ENCODE results near the gene GNA14. TPM values are rescaled to one million over a fixed set of nuclear protein-coding genes. Genes with fewer than 3 reads are reported as not detected.

GNA14 gene
- total RNA-seq, 2 experiments from 2014 or later, result 0.11 to 0.54 TPM

- Mint-ChIP-seq H3K36me3 (ENCODE audit: low read depth) (no peaks in the 10 kb centered on the region), H3K4me3 (no peak overlapping the region), H3K9me3 (ENCODE audit: low read depth) (no peaks in the 10 kb centered on the region), H3K27ac (no peak overlapping the region), H3K27me3 (no peaks in the 10 kb centered on the region), H3K4me1 (no peaks in the 10 kb centered on the region)
- POLR2A ChIA-PET, result no interaction called here
- DNase-seq (no peak), ATAC-seq (no peak)
- intact Hi-C loops (cut with DNase I, micrococcal nuclease), result no loop called here
- CTCF ChIA-PET, result interaction anchor here (0.6 to 8.6 kb wide), 3 partner anchors 10 to 365 kb away, joined by 3 to 85 read pairs (median 3); no protein-coding TSS in a partner anchor
These were observed 208.1 kb downstream of the GNA14 start for GRCh38 chr9:77440057-77440456.

- Mint-ChIP-seq H3K4me3 (no peak overlapping the region), H3K27me3 (no peaks in the 10 kb centered on the region), H3K27ac (no peak overlapping the region), H3K9me3 (ENCODE audit: low read depth) (no peaks in the 10 kb centered on the region), H3K4me1 (peaks cover 3% of the 10 kb centered on the region), H3K36me3 (ENCODE audit: low read depth) (no peaks in the 10 kb centered on the region)
- intact Hi-C loops (cut with DNase I, micrococcal nuclease), result no loop called here
- no peak for ATAC-seq
- POLR2A ChIA-PET, result no interaction called here
- no peak for DNase-seq
- CTCF ChIA-PET, result interaction anchor here (8.6 kb wide), 1 partner anchor 17 kb away, joined by 85 read pairs; no protein-coding TSS in a partner anchor
These were observed 209.5 kb downstream of the GNA14 start for GRCh38 chr9:77438653-77439052.

DNA sequence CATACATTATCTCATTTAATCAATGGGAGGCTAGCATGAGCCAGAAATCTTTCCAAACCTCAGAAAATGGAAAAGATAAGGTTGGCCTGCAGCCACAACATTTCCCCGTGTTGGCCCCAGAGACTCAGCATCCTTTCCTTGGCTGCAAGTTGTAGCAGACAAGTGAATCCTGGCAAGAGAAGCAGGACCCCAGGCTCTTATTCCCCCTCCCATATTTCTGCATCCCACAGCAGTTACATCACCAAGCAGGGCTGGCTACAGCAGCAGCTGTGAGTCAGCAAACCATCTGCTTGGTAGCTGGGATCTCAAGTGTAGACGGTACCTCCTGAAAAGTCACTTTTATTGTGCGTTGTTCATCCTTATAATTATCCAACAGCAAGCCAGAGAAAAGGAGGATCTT is 212.4 kb downstream of the GNA14 start:
- no peak for DNase-seq
- no peak overlapping the region for H3K27ac Mint-ChIP-seq
- no peak overlapping the region for H3K4me3 Mint-ChIP-seq
- no peaks in the 10 kb centered on the region for H3K9me3 Mint-ChIP-seq (ENCODE audit: low read depth)
- H3K36me3 Mint-ChIP-seq (ENCODE audit: low read depth), result no peaks in the 10 kb centered on the region
- intact Hi-C loops (cut with DNase I, micrococcal nuclease), result no loop called here
- no peak for ATAC-seq
- CTCF ChIA-PET, result interaction anchor here (1.4 to 2.5 kb wide), 3 partner anchors 41 to 600 kb away, joined by 3 to 13 read pairs (median 6); no protein-coding TSS in a partner anchor
- H3K27me3 Mint-ChIP-seq, result no peaks in the 10 kb centered on the region
- peaks cover 3% of the 10 kb centered on the region for H3K4me1 Mint-ChIP-seq
- POLR2A ChIA-PET, result no interaction called here

GRCh38 chr9:77435277-77435676 is 212.8 kb downstream of the GNA14 start:
- no peak for ATAC-seq
- Mint-ChIP-seq H3K4me3 (no peak overlapping the region), H3K36me3 (ENCODE audit: low read depth) (no peaks in the 10 kb centered on the region), H3K27me3 (no peaks in the 10 kb centered on the region), H3K9me3 (ENCODE audit: low read depth) (no peaks in the 10 kb centered on the region), H3K27ac (no peak overlapping the region), H3K4me1 (peaks cover 3% of the 10 kb centered on the region)
- intact Hi-C loops (cut with DNase I, micrococcal nuclease), result no loop called here
- DNase-seq, result no peak
- ChIA-PET POLR2A (no interaction called here), CTCF (interaction anchor here (0.7 to 3.4 kb wide), 6 partner anchors 19 to 600 kb away, joined by 3 to 29 read pairs (median 10); no protein-coding TSS in a partner anchor)

DNA sequence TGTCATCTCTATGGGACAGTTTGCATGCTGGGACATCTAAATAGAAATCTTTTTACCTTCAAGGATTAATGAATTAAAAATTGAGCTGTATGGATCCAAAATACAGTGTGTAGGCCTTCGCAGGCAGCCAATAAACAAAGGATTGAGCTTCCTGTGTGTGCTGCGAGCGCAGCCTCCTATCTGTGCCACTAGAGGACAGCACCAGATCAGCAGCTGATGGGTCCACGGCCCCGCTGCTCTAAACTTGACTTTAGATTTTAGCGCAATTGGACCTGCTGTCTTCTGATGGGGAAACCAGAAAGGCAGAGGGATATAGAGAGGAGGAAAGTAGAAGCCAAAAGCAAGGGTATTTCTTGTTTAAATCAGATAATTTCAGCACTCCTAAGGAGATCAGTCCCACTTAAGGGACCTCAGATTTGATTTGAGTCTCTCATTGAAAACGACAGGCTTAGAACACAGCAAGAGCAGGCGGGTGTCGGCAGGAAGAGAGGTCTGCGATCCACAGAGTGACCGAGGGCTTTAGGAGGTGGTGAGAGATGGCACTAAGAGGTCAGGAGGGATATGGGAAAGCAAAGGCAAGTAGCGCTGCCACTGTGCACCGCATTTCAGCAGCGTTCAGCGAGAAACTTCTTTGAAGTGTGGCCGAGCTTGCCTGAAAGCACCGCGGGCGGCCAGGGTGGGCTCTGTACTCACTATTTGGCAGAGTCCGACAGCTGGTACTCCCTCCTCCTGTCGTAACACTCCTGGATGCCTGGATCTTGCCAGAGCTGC is 214.3 kb downstream of the GNA14 start:
- Mint-ChIP-seq H3K4me3 (no peak overlapping the region), H3K9me3 (ENCODE audit: low read depth) (no peaks in the 10 kb centered on the region), H3K27ac (no peak overlapping the region), H3K36me3 (ENCODE audit: low read depth) (no peaks in the 10 kb centered on the region), H3K4me1 (peaks cover 3% of the 10 kb centered on the region), H3K27me3 (no peaks in the 10 kb centered on the region)
- intact Hi-C loops (cut with DNase I, micrococcal nuclease), result loop anchor here (1.0 to 5.0 kb wide), 8 partner anchors 54 to 933 kb away; partner anchors contain the start of gene GNA14 (in 1 of the 2)
- ChIA-PET CTCF (interaction anchor here (0.6 to 3.4 kb wide), 25 partner anchors 10 to 698 kb away, joined by 3 to 29 read pairs (median 4); no protein-coding TSS in a partner anchor), POLR2A (no interaction called here)
- DNase-seq (peak; percentile 77), ATAC-seq (peak; percentile 99)

- intact Hi-C loops (cut with DNase I, micrococcal nuclease), result loop anchor here (2.0 to 5.0 kb wide), 6 partner anchors 57 to 935 kb away; partner anchors contain the start of gene GNA14 (in 1 of the 2)
- Mint-ChIP-seq H3K27ac (no peak overlapping the region), H3K4me1 (peaks cover 3% of the 10 kb centered on the region), H3K36me3 (ENCODE audit: low read depth) (no peaks in the 10 kb centered on the region), H3K9me3 (ENCODE audit: low read depth) (no peaks in the 10 kb centered on the region), H3K4me3 (no peak overlapping the region), H3K27me3 (no peaks in the 10 kb centered on the region)
- DNase-seq, result no peak
- ATAC-seq, result no peak
- ChIA-PET CTCF (interaction anchor here (0.6 to 3.4 kb wide), 3 partner anchors 12 to 364 kb away, joined by 4 to 29 read pairs (median 13); no protein-coding TSS in a partner anchor), POLR2A (no interaction called here)
These were observed 216.1 kb downstream of the GNA14 start for GRCh38 chr9:77432053-77432452.

DNA sequence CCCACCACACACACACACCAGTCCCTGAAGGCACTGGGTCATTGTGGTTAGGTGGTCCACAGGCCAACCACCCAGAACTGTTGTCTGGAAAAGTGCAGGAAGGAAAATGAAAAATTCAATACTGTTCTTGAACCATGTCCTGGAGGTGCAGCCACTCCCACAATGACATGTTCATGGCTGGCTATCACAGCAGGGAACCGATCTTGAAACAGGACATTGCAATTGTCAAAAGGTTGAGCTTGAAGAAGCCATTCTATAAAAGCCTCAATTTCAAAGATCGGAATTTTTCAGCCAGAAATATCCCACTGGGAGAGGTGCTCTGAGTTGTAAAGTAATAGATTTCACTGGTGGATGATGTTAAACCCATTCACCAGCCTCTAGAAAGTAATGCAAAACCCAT is 218.2 kb downstream of the GNA14 start:
- H3K9me3 Mint-ChIP-seq (ENCODE audit: low read depth), result no peaks in the 10 kb centered on the region
- ChIA-PET POLR2A (no interaction called here), CTCF (interaction anchor here (1.3 kb wide), 1 partner anchor 26 kb away, joined by 4 read pairs; no protein-coding TSS in a partner anchor)
- H3K4me3 Mint-ChIP-seq, result no peak overlapping the region
- intact Hi-C loops (cut with DNase I, micrococcal nuclease), result loop anchor here (5.0 kb wide), 4 partner anchors 53 to 937 kb away; partner anchors contain the start of gene GNA14 (in 1 of the 2)
- peaks cover 3% of the 10 kb centered on the region for H3K4me1 Mint-ChIP-seq
- no peaks in the 10 kb centered on the region for H3K36me3 Mint-ChIP-seq (ENCODE audit: low read depth)
- ATAC-seq (no peak), DNase-seq (no peak)
- no peaks in the 10 kb centered on the region for H3K27me3 Mint-ChIP-seq
- no peak overlapping the region for H3K27ac Mint-ChIP-seq

- H3K4me3 Mint-ChIP-seq, result no peak overlapping the region
- no peak overlapping the region for H3K27ac Mint-ChIP-seq
- no peaks in the 10 kb centered on the region for H3K4me1 Mint-ChIP-seq
- H3K36me3 Mint-ChIP-seq (ENCODE audit: low read depth), result no peaks in the 10 kb centered on the region
- H3K9me3 Mint-ChIP-seq (ENCODE audit: low read depth), result peaks cover 2% of the 10 kb centered on the region
- POLR2A ChIA-PET, result no interaction called here
- ATAC-seq (no peak), DNase-seq (no peak)
- no peaks in the 10 kb centered on the region for H3K27me3 Mint-ChIP-seq
- CTCF ChIA-PET, result no interaction called here
- intact Hi-C loops (cut with DNase I, micrococcal nuclease), result loop anchor here in 1 of 2 experiments (5.0 kb wide), 1 partner anchor 50 kb away; no protein-coding TSS in a partner anchor
These were observed 220.7 kb downstream of the GNA14 start for GRCh38 chr9:77427256-77427927.

- no peak overlapping the region for H3K27ac Mint-ChIP-seq
These were observed 221.4 kb downstream of the GNA14 start for GRCh38 chr9:77426712-77427111.

DNA sequence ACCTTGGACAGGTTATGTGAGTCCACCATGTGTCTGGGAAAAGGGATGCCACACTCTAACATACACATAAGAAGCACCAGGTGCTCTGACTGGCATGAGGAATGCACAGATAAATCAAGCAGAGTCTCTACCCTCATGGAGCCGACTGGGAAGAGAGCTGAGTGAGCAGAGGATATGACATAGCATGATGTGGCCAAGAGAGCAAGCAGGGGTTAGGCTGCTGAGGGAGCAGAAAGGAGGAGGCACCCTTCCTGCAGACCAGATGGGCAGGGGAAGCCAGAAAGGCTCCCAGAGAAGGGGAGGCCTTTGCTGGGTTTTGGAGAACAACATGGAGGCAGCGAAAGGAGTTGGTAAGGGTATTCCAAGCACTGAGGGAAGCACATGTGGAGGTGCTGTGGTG is 223.1 kb downstream of the GNA14 start:
- ChIA-PET CTCF (no interaction called here), POLR2A (no interaction called here)
- ATAC-seq (no peak), DNase-seq (no peak)
- H3K27ac Mint-ChIP-seq, result no peak overlapping the region
- no peaks in the 10 kb centered on the region for H3K27me3 Mint-ChIP-seq
- no peaks in the 10 kb centered on the region for H3K4me1 Mint-ChIP-seq
- H3K9me3 Mint-ChIP-seq (ENCODE audit: low read depth), result peaks cover 2% of the 10 kb centered on the region
- no peaks in the 10 kb centered on the region for H3K36me3 Mint-ChIP-seq (ENCODE audit: low read depth)
- intact Hi-C loops (cut with DNase I, micrococcal nuclease), result loop anchor here in 1 of 2 experiments (5.0 kb wide), 1 partner anchor 48 kb away; no protein-coding TSS in a partner anchor
- no peak overlapping the region for H3K4me3 Mint-ChIP-seq

More at GRCh38 chr9:77426712-77427111, 221.4 kb downstream of the GNA14 start:
- no peaks in the 10 kb centered on the region for H3K27me3 Mint-ChIP-seq
- intact Hi-C loops (cut with DNase I, micrococcal nuclease), result loop anchor here in 1 of 2 experiments (5.0 kb wide), 1 partner anchor 49 kb away; no protein-coding TSS in a partner anchor
- CTCF ChIA-PET, result no interaction called here
- DNase-seq (no peak), ATAC-seq (no peak)
- peaks cover 2% of the 10 kb centered on the region for H3K9me3 Mint-ChIP-seq (ENCODE audit: low read depth)
- POLR2A ChIA-PET, result no interaction called here
- H3K4me1 Mint-ChIP-seq, result no peaks in the 10 kb centered on the region
- no peak overlapping the region for H3K4me3 Mint-ChIP-seq
- no peaks in the 10 kb centered on the region for H3K36me3 Mint-ChIP-seq (ENCODE audit: low read depth)

DNA sequence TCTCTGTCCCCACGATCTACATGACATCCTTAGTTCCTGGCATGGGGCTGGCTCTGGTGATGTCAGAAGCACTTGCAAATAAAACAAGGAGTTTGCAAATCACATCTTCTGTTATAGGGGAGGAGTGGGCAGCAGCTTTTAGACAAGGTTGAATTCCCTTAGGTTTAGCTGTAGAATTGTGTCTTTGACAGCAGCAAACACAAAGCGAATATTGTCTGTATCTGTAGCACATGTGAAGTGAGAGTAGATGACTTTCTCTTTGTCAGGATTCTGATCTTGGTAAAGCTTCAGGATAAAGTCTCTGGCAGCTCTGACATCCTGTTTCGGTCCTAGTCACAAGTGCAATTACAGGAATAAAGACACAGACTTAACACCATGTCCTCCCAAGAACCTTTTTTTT is 224.3 kb downstream of the GNA14 start:
- no peak for ATAC-seq
- no peak overlapping the region for H3K27ac Mint-ChIP-seq
- no peaks in the 10 kb centered on the region for H3K36me3 Mint-ChIP-seq (ENCODE audit: low read depth)
- peaks cover 2% of the 10 kb centered on the region for H3K9me3 Mint-ChIP-seq (ENCODE audit: low read depth)
- DNase-seq, result no peak
- CTCF ChIA-PET, result interaction anchor here (0.6 to 1.7 kb wide), 3 partner anchors 10 to 698 kb away, joined by 3 to 4 read pairs (median 4); no protein-coding TSS in a partner anchor
- no peak overlapping the region for H3K4me3 Mint-ChIP-seq
- POLR2A ChIA-PET, result no interaction called here
- H3K4me1 Mint-ChIP-seq, result no peaks in the 10 kb centered on the region
- intact Hi-C loops (cut with DNase I, micrococcal nuclease), result no loop called here
- H3K27me3 Mint-ChIP-seq, result no peaks in the 10 kb centered on the region
